GM12873 (cell line): ENCODE results near the gene WDR18.
A peak's percentile ranks its signal among the peaks of the same experiment; 100 is the strongest.

Experiments used
- CTCF ChIP-seq: IDR thresholded peaks from 2 replicates; pipeline ENCODE4 v1.5.1; 2012; ENCODE audit warnings: low read depth, mild to moderate bottlenecking, moderate library complexity, low read length, control low read depth; ENCODE audit not compliant: insufficient read depth; ENCODE audit errors: missing control alignments

Gene WDR18

GRCh38 chr19:974564-975257 lies 9.4 kb upstream of the WDR18 start:
- no peak for TF ChIP-seq CTCF

- TF ChIP-seq CTCF: no peak
Observed at GRCh38 chr19:976476-976875, 7.7 kb upstream of the WDR18 start.

DNA sequence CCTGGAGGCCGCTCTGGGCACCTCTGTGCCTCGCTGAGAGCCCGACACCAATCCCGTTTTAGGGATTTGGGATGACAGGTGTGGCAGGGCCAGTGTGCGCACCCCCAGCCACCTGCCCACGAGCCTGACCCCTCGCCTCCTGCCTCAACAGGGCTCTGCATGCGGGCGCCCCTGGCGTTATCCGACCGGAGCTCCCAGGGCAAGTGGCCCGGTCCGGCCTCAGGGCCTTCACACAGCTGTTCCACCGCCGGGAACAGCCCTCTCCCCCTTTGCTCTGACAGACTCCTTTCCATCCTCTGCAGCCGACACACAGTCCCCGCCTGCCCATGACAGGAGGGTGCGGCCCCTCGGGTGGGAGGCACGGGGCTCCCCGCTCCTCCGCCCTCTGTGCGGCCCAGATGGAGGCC lies 7.1 kb upstream of the WDR18 start:
- TF ChIP-seq CTCF: no peak

GRCh38 chr19:979318-979741 lies 4.8 kb upstream of the WDR18 start:
- no peak for TF ChIP-seq CTCF

GRCh38 chr19:980133-980998 lies 3.8 kb upstream of the WDR18 start:
- no peak for TF ChIP-seq CTCF

- TF ChIP-seq CTCF: peak; percentile 86
Observed at GRCh38 chr19:982567-983170, 1.5 kb upstream of the WDR18 start.

- TF ChIP-seq CTCF: no peak
Observed at GRCh38 chr19:986083-986482, 1.9 kb downstream of the WDR18 start.
